Stimulated activated CD8-positive, alpha-beta memory T cell treated with anti-CD3 and anti-CD28 coated beads, Interleukin-4, amount 100 ng/mL, for 48 hours (primary cell): Measurements from ENCODE around the gene ABCD1.
A peak's percentile ranks its signal among the peaks of the same experiment; 100 is the strongest.

Experiments
- DNase-seq: peaks from one replicate; pipeline ENCODE4 v3.0.0-alpha.2; 2020

Gene ABCD1

GRCh38 chrX:153763989-153764755, 39.5 kb downstream of the ABCD1 start, which contains the start of gene PLXNB3:
Gene PLXNB3 (plus strand): TSS chrX:153764249. CDS start chrX:153765536, 1,287 bp downstream.
- peak; percentile 84 for DNase-seq

- no peak for DNase-seq
These were observed 40.1 kb downstream of the ABCD1 start for GRCh38 chrX:153764786-153765137.

DNA sequence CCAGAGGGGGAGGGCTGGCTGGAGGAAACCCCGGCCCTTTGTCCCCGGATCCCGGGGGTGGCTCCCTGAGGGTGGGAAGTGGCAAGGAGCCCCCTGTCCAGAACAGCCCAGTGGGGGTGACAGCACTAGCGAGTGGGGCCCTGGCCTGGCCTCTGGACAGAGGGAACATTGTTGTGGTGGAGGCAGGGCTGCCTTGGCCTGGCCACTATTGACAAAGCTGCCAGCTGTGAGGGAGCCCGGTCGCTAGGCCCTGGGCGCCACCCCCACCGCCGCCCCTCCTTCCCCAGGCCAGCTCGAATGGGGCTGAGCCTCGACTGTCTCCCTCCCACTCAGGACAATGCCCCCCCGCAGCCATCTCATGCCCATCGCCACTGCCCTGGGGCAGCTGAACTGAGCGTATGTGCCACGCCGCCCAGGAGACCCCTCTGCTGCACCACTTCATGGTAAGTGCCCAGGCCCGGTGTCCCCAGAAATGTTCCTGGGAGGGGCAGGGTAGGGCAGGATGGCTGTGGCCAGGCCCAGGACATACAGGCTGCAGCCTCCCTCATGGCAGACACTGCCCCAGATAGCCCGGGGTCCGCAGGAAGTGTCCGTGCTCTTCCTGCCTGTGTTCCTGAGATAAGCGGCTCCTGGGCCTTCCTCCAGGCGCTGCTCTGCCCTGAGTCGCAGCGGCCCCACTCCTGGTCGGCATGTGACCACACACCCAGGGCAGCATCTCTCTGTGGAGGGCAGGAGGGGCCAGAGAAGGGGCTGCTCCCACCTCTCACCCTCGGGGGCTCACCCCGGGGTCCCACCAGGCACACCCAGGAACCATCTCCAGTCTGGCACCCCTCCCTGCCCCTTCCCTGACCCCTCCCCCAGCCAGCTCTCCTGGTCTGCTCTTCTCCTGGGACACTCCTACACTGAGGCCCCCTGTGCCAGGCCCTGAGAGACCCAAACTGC, 40.8 kb downstream of the ABCD1 start:
- no peak for DNase-seq

GRCh38 chrX:153766098-153766817, 41.6 kb downstream of the ABCD1 start:
- DNase-seq = peak; percentile 59

DNA sequence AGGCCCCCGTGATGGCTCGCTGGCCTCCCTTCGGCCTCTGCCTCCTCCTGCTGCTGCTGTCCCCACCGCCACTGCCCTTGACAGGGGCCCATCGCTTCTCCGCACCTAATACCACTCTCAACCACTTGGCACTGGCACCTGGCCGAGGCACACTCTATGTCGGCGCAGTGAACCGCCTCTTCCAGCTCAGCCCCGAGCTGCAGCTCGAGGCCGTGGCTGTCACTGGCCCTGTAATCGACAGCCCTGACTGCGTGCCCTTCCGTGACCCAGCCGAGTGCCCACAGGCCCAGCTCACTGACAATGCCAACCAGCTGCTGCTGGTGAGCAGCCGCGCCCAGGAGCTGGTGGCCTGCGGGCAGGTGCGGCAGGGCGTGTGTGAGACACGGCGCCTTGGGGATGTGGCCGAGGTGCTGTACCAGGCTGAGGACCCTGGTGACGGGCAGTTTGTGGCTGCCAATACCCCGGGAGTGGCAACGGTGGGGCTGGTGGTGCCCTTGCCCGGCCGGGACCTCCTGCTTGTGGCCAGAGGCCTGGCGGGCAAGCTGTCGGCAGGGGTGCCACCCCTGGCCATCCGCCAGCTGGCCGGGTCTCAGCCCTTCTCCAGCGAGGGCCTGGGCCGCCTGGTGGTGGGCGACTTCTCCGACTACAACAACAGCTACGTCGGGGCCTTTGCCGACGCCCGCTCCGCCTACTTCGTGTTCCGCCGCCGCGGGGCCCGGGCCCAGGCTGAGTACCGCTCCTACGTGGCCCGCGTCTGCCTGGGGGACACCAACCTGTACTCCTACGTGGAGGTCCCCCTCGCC, 42.4 kb downstream of the ABCD1 start:
- DNase-seq = no peak

- DNase-seq = no peak
These were observed 43.0 kb downstream of the ABCD1 start for GRCh38 chrX:153767674-153768055.

DNA sequence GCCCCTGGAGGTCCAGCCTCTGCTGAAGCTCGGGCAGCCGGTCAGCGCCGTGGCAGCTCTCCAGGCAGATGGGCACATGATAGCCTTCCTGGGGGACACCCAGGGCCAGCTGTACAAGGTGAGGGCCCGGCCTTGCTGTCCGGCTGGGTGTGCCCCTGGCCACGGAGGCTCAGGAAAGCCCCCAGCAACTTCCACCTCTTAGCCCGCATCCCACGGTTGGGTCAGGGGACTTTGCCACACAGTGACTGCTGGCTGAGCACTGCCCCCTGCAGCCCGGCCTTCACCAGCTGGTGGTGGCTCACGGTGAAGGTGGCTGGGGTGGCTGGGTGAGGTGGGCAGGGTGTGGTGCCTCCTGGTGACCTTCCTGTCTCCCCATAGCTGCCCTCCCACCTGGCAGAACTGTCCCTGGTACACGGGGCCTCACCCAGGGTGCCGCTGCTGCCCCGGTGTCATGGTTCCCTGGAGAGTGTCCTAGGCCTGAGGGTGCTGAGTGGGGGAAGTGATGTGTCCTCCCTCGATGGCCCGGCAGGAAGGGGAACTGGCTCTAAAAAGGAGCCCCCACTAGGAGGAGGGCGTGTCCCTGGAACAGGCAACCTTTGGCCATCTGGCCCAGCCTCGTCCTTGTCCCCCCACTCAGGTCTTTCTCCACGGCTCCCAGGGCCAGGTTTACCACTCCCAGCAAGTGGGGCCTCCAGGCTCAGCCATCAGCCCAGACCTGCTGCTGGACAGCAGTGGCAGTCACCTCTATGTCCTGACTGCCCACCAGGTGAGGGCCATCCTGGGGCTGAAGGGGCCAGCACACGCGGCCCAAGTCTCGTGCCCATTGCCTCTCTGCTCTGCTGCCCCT, 43.9 kb downstream of the ABCD1 start:
- no peak for DNase-seq

GRCh38 chrX:153769158-153769864, 44.7 kb downstream of the ABCD1 start:
- no peak for DNase-seq

DNA sequence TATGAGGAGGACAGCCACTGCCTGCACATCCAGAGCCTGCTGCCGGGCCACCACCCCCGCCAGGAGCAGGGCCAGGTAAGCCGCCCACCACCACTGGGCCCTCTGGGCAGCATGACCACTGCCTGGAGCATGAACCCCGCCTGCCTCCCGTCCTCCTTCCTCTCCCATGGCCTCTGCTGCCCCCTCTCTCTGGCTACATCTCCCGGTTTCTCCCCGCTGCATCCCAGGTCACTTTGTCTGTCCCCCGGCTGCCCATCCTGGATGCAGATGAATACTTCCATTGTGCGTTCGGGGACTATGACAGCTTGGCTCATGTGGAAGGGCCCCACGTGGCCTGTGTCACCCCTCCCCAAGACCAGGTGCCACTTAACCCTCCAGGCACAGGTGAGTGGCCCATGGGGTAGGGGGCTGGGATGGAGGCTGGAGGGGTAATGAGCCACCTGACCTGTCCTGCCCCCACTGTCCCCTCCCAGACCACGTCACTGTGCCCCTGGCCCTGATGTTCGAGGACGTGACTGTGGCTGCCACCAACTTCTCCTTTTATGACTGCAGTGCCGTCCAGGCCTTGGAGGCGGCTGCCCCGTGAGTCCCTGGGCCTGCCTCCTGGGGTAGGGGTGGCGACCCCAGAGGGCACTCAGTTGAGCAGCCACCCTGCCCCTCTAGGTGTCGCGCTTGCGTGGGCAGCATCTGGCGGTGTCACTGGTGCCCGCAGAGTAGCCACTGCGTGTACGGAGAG, 45.4 kb downstream of the ABCD1 start:
- no peak for DNase-seq

DNA sequence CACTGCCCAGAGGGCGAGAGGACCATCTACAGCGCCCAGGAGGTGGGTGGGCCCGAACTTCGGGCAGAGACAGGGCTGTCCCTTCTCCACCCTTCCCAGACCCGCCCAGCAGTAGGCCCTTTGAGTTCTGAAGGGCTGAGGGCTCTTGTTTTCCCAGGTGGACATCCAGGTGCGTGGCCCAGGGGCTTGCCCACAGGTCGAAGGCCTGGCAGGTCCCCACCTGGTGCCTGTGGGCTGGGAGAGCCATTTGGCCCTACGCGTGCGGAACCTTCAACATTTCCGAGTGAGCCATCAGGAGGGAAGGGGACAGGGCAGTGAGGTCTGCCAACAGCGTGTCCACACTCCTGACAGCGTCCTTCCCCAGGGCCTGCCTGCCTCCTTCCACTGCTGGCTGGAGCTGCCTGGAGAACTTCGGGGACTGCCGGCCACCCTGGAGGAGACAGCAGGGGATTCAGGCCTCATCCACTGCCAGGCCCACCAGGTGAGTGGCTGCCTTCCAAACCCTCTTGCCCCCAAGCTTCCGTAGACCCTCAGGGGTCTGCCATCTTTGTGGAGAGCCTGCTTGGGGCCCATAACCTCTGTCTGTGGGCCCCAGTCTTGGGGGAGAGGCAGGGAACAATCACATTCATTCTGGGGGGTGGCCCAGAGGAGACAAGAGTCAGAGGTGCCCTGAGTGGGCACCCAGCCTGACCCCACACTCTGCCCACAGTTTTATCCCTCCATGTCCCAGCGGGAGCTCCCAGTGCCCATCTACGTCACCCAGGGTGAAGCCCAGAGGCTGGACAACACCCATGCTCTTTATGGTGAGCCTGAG, 46.2 kb downstream of the ABCD1 start:
- DNase-seq = no peak

GRCh38 chrX:153771415-153772315, 47.0 kb downstream of the ABCD1 start:
- DNase-seq = no peak

DNA sequence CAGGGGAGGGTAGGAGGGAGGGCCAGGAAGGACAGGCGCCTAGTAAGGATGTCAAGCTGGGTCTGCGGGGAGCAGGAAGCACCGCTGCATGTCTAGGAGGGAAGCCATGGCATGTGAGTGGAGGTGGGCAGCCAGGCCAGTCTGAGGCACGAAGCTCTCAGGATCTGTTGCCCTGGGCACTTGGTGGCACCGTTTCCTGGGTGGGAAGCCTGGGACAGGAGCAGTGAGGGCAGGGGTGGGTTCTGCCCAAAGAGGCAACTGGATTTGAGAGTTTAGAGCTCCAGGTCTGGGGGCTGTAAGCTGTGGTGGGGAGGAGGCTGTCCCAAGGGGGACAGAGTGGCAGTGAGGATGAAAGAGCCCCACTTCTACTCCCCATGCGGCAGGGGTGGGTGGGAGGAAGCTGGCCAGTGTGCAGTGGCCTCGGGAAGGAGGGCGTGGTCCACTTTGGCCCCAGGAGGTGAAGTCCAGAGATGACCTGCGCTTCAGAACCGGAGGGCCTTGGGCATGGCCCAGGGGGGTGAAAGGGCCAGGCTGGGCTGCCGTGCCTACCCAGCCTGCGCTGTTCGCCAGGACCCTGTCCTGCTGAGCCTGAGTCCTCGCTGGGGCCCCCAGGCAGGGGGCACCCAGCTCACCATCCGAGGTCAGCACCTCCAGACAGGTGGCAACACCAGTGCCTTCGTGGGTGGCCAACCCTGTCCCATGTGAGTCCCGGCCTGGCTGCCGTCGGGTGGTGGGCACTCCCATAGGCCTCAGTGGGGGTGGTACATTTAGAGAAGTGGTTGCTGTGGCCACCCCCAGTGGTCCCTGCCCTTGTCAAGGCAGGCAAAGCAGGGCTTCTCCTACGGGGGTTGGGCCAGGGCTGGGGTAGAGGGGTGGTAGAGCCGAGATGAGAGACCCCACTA, 47.9 kb downstream of the ABCD1 start:
- no peak for DNase-seq

DNA sequence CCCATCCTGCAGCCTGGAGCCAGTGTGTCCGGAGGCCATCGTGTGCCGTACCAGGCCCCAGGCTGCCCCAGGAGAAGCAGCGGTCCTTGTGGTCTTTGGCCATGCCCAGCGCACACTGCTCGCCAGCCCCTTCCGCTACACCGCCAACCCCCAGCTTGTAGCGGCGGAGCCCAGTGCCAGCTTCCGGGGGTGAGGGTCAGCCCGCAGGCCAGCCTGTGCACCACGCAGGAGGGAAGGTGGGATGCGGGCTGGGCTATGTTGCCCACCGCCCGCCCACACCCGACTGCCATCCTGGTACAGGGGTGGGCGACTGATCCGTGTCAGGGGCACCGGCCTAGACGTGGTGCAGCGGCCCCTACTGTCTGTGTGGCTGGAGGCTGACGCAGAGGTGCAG, 48.6 kb downstream of the ABCD1 start:
- DNase-seq = no peak

DNA sequence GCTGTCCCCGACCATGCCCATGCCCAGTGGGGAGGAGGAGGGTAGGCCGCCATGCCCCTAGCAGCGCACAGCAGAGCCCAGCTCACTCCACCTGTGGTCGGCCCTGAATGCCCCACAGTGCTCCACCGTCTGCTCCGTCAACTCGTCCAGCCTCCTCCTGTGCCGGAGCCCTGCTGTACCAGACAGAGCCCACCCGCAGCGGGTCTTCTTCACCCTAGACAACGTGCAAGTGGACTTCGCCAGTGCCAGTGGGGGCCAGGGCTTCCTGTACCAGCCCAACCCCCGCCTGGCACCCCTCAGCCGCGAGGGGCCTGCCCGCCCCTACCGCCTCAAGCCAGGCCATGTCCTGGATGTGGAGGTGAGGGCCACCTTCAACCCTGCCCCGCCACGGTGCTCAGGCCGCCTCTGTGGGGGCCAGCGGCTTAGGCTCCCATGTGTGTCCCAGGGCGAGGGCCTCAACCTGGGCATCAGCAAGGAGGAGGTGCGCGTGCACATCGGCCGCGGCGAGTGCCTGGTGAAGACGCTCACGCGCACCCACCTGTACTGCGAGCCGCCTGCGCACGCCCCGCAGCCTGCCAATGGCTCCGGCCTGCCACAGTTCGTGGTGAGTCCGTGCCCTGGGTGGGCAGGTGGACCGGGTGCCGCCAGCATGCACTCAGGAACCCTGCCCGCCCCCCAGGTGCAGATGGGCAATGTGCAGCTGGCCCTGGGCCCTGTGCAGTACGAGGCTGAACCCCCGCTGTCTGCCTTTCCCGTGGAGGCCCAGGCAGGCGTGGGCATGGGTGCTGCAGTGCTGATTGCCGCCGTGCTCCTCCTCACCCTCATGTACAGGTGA, 49.3 kb downstream of the ABCD1 start:
- no peak for DNase-seq

DNA sequence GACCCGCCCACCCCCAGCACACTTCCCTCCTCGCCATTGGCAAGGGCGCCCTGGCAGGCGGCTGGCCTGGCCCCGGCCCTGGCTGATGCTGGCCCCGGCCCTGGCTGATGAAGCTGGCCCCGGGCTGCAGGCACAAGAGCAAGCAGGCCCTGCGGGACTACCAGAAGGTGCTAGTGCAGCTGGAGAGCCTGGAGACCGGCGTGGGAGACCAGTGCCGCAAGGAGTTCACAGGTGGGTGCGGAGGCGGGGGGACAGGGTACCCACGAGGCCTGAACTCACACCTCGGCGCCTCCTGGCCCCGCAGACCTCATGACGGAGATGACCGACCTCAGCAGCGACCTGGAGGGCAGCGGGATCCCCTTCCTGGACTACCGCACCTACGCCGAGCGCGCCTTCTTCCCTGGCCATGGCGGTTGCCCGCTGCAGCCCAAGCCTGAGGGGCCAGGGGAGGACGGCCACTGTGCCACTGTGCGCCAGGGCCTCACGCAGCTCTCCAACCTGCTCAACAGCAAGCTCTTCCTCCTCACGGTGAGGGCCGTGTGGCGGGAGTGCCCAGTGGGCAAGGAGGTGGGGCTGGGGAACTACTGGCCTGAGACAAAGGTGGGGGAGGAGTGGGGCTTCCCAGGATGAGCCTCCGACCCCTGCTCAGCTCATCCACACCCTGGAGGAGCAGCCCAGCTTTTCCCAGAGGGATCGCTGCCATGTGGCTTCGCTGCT, 50.1 kb downstream of the ABCD1 start:
- DNase-seq = no peak
